ENCODE measurements around the gene FXYD1. TPM values are rescaled to one million over a fixed set of nuclear protein-coding genes. Genes with fewer than 3 reads are reported as not detected.

The FXYD1 gene
- total RNA-seq, 2 experiments from 2014 or later = not detected

- POLR2A ChIA-PET = interaction anchor here (0.8 to 1.7 kb wide), 3 partner anchors 9 to 18 kb away, joined by 3 to 5 read pairs (median 3); no protein-coding TSS in a partner anchor
- Mint-ChIP-seq H3K4me3 (no peak overlapping the region), H3K36me3 (peaks cover 83% of the 10 kb centered on the region), H3K27ac (no peak overlapping the region), H3K4me1 (peaks cover 27% of the 10 kb centered on the region), H3K9me3 (peaks cover 20% of the 10 kb centered on the region), H3K27me3 (no peaks in the 10 kb centered on the region)
- ATAC-seq (ENCODE audit: low read depth) = no peak
- DNase-seq = no peak
These were observed 21.0 kb downstream of the FXYD1 start for GRCh38 chr19:35159606-35160005.

- ATAC-seq (ENCODE audit: low read depth) (no peak), DNase-seq (no peak)
- H3K36me3 Mint-ChIP-seq = peaks cover 93% of the 10 kb centered on the region
- H3K4me3 Mint-ChIP-seq = no peak overlapping the region
- POLR2A ChIA-PET = interaction anchor here (1.0 to 1.4 kb wide), 2 partner anchors 19 to 20 kb away, joined by 3 read pairs; no protein-coding TSS in a partner anchor
- H3K27me3 Mint-ChIP-seq = no peaks in the 10 kb centered on the region
- H3K27ac Mint-ChIP-seq = no peak overlapping the region
- H3K9me3 Mint-ChIP-seq = peaks cover 25% of the 10 kb centered on the region
- H3K4me1 Mint-ChIP-seq = peaks cover 30% of the 10 kb centered on the region
These were observed 22.2 kb downstream of the FXYD1 start for GRCh38 chr19:35160629-35161433.

- POLR2A ChIA-PET = interaction anchor here (1.0 kb wide), 1 partner anchor 18 kb away, joined by 3 read pairs; no protein-coding TSS in a partner anchor
- H3K4me1 Mint-ChIP-seq = peaks cover 28% of the 10 kb centered on the region
- H3K9me3 Mint-ChIP-seq = peaks cover 28% of the 10 kb centered on the region
- DNase-seq (no peak), ATAC-seq (ENCODE audit: low read depth) (no peak)
- H3K27ac Mint-ChIP-seq = no peak overlapping the region
- H3K27me3 Mint-ChIP-seq = no peaks in the 10 kb centered on the region
- H3K4me3 Mint-ChIP-seq = no peak overlapping the region
- H3K36me3 Mint-ChIP-seq = peaks cover 93% of the 10 kb centered on the region
These were observed 22.8 kb downstream of the FXYD1 start for GRCh38 chr19:35161434-35161743.

GRCh38 chr19:35162471-35163326 is 24.1 kb downstream of the FXYD1 start:
- H3K4me1 Mint-ChIP-seq = peaks cover 36% of the 10 kb centered on the region
- no peak for DNase-seq
- H3K27me3 Mint-ChIP-seq = no peaks in the 10 kb centered on the region
- no peak overlapping the region for H3K27ac Mint-ChIP-seq
- H3K4me3 Mint-ChIP-seq = no peak overlapping the region
- POLR2A ChIA-PET = interaction anchor here (0.7 to 1.5 kb wide), 4 partner anchors 8 to 36 kb away, joined by 3 to 6 read pairs (median 5); partner anchors contain the start of gene FXYD5
- H3K36me3 Mint-ChIP-seq = peaks cover 97% of the 10 kb centered on the region
- H3K9me3 Mint-ChIP-seq = peaks cover 31% of the 10 kb centered on the region
- ATAC-seq (ENCODE audit: low read depth) = no peak

GRCh38 chr19:35164418-35164817 is 25.8 kb downstream of the FXYD1 start:
- H3K27ac Mint-ChIP-seq = no peak overlapping the region
- H3K36me3 Mint-ChIP-seq = peaks cover 86% of the 10 kb centered on the region
- H3K4me3 Mint-ChIP-seq = no peak overlapping the region
- DNase-seq (no peak), ATAC-seq (ENCODE audit: low read depth) (no peak)
- no peaks in the 10 kb centered on the region for H3K27me3 Mint-ChIP-seq
- POLR2A ChIA-PET = no interaction called here
- H3K4me1 Mint-ChIP-seq = peaks cover 33% of the 10 kb centered on the region
- H3K9me3 Mint-ChIP-seq = peaks cover 31% of the 10 kb centered on the region

- Mint-ChIP-seq H3K27me3 (no peaks in the 10 kb centered on the region), H3K27ac (peak overlapping the region; percentile 48), H3K4me3 (no peak overlapping the region), H3K4me1 (peaks cover 35% of the 10 kb centered on the region), H3K9me3 (peaks cover 31% of the 10 kb centered on the region), H3K36me3 (peaks cover 82% of the 10 kb centered on the region)
- POLR2A ChIA-PET = interaction anchor here (0.6 to 2.3 kb wide), 3 partner anchors 8 to 54 kb away, joined by 3 to 19 read pairs (median 4); partner anchors contain the start of gene FXYD5
- DNase-seq = no peak
- ATAC-seq (ENCODE audit: low read depth) = no peak
These were observed 26.8 kb downstream of the FXYD1 start for GRCh38 chr19:35165200-35166058.

- H3K4me3 Mint-ChIP-seq = peak overlapping the region; percentile 56
- no peaks in the 10 kb centered on the region for H3K27me3 Mint-ChIP-seq
- H3K9me3 Mint-ChIP-seq = peaks cover 25% of the 10 kb centered on the region
- peaks cover 34% of the 10 kb centered on the region for H3K4me1 Mint-ChIP-seq
- ATAC-seq (ENCODE audit: low read depth) = no peak
- peak overlapping the region; percentile 91 for H3K27ac Mint-ChIP-seq
- POLR2A ChIA-PET = interaction anchor here (0.6 to 2.4 kb wide), 5 partner anchors 9 to 55 kb away, joined by 3 to 19 read pairs (median 5); partner anchors contain the start of gene FXYD5
- DNase-seq = no peak
- peaks cover 81% of the 10 kb centered on the region for H3K36me3 Mint-ChIP-seq
These were observed 27.8 kb downstream of the FXYD1 start for GRCh38 chr19:35166100-35167063.

GRCh38 chr19:35167251-35168119 is 28.9 kb downstream of the FXYD1 start:
- POLR2A ChIA-PET = interaction anchor here (1.0 to 2.4 kb wide), 7 partner anchors 10 to 44 kb away, joined by 3 to 19 read pairs (median 5); partner anchors contain the start of gene FXYD5
- peak overlapping the region; percentile 91 for H3K27ac Mint-ChIP-seq
- DNase-seq (no peak), ATAC-seq (ENCODE audit: low read depth) (peak; percentile 48)
- peak overlapping the region; percentile 56 for H3K4me3 Mint-ChIP-seq
- no peaks in the 10 kb centered on the region for H3K27me3 Mint-ChIP-seq
- peaks cover 19% of the 10 kb centered on the region for H3K9me3 Mint-ChIP-seq
- H3K36me3 Mint-ChIP-seq = peaks cover 80% of the 10 kb centered on the region
- H3K4me1 Mint-ChIP-seq = peaks cover 36% of the 10 kb centered on the region

GRCh38 chr19:35168196-35168595 is 29.6 kb downstream of the FXYD1 start:
- DNase-seq = no peak
- H3K36me3 Mint-ChIP-seq = peaks cover 79% of the 10 kb centered on the region
- no peak for ATAC-seq (ENCODE audit: low read depth)
- H3K27ac Mint-ChIP-seq = peak overlapping the region; percentile 57
- H3K4me3 Mint-ChIP-seq = no peak overlapping the region
- POLR2A ChIA-PET = interaction anchor here (1.2 to 2.4 kb wide), 5 partner anchors 10 to 43 kb away, joined by 3 to 19 read pairs (median 5); partner anchors contain the start of gene FXYD5
- peaks cover 36% of the 10 kb centered on the region for H3K4me1 Mint-ChIP-seq
- no peaks in the 10 kb centered on the region for H3K27me3 Mint-ChIP-seq
- H3K9me3 Mint-ChIP-seq = peaks cover 14% of the 10 kb centered on the region

- no peaks in the 10 kb centered on the region for H3K27me3 Mint-ChIP-seq
- no peak overlapping the region for H3K4me3 Mint-ChIP-seq
- peaks cover 77% of the 10 kb centered on the region for H3K36me3 Mint-ChIP-seq
- peaks cover 10% of the 10 kb centered on the region for H3K9me3 Mint-ChIP-seq
- POLR2A ChIA-PET = interaction anchor here (1.2 to 2.5 kb wide), 5 partner anchors 9 to 37 kb away, joined by 3 to 10 read pairs (median 5); partner anchors contain the start of gene FXYD5
- peaks cover 34% of the 10 kb centered on the region for H3K4me1 Mint-ChIP-seq
- ATAC-seq (ENCODE audit: low read depth) (no peak), DNase-seq (no peak)
- peak overlapping the region; percentile 51 for H3K27ac Mint-ChIP-seq
These were observed 30.8 kb downstream of the FXYD1 start for GRCh38 chr19:35169221-35169995.

Data from activated naive CD8-positive, alpha-beta T cell treated with anti-CD3 and anti-CD28 coated beads, Interleukin-2, amount 10 ng/mL, durations not matched to agents 7 days and 5 days (primary cell).